HG02610 (cell line): ENCODE results near the gene LNX2.

Experiments used
- ATAC-seq: cut with Tn5 transposase; IDR thresholded peaks from one replicate; pipeline ENCODE4 v1.9.1; 2021; ENCODE audit warnings: mild to moderate bottlenecking, moderate library complexity; ENCODE audit not compliant: unreplicated experiment

LNX2 gene

DNA sequence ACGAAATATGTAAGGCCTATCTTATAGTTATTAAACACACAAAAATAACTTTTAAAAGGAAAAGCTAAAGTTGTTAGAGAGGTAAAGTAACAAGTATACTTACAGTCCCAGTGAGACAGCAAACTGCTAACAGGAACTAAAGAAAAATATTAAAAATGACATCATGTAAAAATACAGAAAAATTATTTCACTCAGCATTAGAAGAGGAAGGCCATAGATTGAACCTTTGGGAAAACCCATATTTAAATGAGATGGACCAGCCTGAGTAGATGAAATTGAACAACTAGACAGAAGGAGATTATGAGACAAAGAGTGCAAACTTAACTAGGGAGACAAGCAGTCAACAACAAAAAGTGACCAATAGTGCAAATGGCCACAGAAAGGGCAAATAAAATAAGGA lies 49.4 kb downstream of the LNX2 start:
- no peak for ATAC-seq

DNA sequence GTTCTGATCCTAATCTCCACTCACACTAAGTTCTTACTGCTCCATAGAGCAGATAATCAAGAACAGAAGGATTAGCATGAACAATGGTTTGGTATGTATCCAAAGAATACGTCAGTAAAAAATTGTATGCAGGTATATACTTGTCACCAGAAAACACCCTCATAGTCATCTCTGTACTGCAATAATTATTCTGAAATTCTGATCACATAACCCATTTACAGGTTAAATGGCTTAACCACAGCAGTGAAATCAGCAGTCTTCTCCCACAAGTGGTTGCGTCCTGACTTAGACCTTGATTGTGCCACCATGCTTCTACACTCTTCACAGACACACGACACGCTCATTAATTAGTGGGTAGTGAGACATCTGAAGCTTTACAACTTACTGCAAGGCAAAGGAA lies 50.9 kb downstream of the LNX2 start:
- ATAC-seq: peak; percentile 63

DNA sequence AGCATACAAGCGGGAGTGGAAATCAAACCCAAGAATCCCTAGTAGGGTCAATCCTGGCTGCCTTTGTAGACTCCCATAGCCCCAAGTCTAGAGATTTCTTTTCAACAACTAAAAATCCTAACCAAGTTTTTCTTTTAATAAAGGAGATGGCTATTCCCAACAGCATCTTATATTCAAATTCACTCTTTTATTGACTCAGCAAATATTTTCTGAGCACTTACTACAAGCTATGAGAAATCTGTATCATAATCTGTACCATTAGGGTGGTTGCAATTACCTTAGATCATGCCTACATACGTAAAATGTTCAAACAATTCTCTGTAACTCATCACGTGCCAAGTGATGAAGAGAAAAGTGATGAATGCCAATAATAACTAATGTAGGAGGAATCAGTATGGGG lies 54.5 kb downstream of the LNX2 start:
- no peak for ATAC-seq

DNA sequence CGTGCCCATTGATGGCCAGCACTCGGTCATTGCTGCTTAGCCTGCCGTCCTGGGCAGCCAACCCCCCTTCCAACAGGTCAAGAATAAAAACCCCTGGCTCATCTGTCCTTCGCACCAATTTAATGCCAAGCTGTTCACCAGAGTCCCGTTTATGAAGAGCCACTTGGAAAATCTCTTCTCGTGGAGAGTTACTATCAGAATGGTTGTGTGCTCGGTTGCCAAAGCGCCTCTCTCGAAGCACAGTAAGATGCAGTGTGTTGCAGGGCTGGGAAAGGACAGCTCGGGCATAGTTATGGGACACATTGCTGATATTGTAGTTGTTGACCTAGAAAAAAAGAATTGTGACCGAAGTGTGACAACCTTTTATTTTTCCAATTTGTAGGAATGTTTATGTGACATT lies 57.9 kb downstream of the LNX2 start:
- no peak for ATAC-seq

DNA sequence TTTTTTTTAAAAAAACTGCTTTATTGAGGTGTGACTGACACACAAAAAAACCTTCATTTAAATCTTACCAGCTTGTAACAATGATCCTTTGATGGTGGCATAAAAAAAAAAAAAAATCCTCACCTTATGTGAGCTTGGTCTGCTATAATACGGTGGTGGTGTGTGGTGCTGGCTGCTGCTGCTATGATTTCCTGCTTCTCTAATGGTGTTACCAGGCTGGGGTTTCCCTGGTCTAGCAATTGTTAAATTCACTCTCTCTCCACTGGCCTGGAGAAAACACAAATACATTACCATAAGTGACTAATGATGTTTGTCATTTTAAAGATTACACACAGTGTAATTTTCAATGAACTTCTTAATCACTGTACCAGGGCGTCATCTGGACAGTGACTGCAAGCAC lies 60.6 kb downstream of the LNX2 start:
- ATAC-seq: no peak

DNA sequence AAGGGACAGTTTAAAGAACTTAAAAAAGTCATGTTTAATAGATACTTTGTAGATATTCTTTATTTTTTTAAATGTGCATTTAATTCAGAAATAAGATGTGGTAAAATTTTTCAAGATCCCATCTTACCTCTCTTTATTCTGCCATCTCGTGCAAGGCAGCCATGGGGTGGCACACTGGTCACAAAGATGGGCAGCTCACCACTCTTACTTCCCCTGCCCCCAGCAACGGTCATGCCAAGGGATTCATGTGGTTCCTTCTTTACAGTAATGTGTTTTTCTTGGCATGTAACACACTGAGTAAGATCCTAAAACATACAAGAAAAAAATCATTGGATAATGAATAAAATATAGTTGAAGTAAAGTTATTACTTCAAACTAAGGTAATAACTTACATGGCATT lies 64.2 kb downstream of the LNX2 start:
- ATAC-seq: no peak

DNA sequence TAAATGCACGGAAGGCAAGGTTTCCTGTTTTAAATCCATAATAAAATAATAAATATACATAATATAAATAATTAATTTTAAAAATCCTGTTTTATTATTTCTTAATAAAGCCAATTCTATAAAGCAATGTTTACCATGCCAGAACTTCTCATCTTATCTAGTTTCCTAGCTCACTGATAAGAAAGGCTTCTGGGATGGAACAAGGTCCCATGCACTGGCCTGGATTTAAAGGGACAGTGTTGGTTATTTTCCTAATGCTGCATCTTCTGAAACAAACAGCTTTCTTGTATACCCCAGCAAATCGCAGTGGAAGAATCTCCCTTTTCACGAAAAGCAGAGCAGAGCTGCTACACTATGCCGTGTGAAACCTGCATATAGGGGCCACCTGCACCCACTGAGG lies 68.8 kb downstream of the LNX2 start:
- no peak for ATAC-seq

DNA sequence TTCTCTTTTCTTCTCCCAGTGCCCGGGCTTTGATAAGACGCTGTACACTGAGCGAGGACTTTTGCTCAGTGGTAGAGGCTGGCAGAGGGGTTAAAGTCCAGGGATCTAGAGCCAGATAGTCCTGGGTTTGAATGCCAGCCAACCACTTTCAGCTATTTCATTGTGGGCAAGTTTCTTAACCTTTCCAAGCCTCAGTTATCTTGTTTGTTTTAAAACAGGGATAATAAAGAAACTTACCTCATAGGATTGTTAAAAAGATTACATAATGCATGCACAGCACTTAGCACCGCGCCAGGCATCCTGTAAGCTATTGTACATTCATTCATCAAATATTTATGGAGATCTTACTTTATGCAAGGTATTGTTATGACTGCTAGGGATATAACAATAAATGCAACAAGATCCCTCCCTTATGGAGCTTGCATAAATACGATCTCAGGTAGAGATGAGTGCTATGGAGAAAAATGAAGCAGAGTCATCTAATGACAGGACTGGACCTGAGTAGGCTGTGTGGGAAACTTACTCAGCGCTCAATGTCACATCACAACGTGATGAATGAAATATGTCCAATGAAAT lies 70.8 kb downstream of the LNX2 start:
- no peak for ATAC-seq

DNA sequence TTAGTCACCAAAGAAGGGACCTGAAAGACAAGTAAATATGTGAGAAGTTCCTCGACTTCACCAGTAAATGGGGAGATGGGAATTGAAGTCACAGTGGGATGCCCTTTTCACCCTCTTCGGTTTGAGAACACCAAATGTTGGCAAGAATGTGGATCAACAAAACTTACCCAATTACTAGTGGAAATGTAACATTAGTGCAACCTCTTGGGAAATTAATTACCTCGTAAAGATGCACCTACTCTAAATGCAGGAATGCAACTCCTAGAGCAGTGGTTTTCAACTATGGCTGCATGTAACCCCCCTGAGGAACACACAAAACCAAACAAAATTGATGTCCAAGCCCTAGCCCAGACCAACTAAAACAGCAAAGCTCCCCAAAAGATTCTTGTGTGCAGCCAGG lies 78.1 kb downstream of the LNX2 start:
- ATAC-seq: no peak

DNA sequence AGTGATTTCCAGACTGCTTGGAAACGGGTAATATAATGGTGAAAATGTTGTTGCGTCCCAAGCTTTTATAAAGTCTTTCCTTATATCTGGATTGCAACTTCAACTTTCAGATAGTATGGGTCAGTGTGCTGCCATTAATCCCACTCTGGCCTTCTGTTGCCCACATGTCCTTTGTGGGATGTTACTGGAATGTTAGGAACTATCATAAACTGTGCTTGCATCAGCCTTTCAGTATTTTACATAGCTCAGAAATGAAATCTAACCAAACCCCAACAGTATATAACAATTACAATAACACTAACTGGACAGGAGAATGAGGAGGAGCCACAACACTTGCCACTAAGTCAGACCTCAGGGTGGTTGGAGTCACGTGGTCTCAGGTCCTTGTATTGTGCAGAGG lies 78.9 kb downstream of the LNX2 start:
- no peak for ATAC-seq

DNA sequence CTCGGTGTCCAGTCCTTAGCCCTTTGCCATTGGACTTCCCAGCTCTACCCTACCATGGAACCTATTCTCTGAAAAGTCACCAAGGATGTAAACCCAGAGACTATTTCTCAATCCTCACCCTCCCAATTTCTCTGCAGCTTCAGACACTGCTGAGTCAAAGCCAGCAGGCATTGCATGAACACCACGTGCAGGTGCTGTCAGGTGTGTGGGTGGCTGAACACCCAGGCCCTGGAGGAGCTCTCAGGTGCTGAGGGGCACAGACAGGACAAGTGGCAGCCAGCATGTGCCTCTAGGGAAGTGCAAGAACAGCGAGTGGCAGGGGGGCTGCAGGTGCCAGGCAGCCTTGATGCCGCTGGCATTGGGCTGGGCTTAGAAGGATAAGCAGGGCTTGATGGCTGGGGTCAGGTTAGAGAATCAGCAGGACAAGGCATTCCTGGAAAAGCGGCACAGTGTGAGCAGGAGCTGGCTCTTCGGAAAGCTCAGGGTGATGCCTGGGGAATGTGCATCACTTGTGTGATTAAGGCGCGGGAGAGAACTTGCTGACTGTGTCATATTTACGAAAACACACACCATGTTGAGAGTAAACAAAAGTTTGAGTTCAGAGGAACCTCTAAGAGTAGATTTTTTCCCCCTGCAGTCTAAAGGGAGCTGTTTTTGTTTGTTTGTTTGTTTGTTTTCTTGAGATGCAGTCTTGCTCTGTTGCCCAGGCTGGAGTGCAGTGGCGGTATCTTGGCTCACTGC lies 83.8 kb downstream of the LNX2 start:
- ATAC-seq: no peak

DNA sequence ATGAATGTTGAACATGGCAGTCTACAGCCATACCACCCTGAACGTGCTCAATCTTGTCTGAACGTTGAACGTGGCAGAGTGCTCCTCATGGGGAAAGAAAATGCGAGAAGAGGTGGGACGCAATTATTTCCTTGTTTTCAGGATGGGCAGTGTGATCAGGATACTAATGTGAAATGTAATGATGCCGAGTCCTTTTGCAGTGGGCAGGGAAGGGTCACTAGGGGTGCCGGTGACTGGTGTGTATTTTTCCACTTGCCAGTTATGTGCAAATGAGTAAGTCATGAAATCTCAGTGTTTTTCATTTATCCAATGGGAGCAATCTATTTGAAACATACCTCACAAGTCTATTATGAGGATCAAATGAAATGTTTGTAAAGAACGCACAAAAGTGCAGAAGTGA lies 84.8 kb downstream of the LNX2 start:
- no peak for ATAC-seq

DNA sequence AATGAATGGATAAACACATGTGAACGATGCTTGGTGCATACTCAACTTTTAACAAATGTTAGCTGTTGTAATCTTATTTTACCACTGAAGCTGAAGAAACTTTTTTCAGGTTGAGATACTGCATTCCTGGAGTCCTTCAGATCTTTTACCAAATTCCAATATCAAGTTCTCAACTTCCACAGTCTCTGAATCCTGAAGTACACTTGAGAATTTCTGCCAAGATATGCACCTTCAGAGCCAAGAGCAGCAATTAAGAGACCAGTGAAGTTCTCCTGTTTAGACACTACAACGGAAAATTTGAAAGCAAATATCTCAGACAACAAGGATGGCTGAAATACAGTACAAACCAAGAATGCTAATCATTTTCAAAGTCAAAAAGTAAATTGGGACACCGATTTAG lies 85.3 kb downstream of the LNX2 start:
- ATAC-seq: no peak

DNA sequence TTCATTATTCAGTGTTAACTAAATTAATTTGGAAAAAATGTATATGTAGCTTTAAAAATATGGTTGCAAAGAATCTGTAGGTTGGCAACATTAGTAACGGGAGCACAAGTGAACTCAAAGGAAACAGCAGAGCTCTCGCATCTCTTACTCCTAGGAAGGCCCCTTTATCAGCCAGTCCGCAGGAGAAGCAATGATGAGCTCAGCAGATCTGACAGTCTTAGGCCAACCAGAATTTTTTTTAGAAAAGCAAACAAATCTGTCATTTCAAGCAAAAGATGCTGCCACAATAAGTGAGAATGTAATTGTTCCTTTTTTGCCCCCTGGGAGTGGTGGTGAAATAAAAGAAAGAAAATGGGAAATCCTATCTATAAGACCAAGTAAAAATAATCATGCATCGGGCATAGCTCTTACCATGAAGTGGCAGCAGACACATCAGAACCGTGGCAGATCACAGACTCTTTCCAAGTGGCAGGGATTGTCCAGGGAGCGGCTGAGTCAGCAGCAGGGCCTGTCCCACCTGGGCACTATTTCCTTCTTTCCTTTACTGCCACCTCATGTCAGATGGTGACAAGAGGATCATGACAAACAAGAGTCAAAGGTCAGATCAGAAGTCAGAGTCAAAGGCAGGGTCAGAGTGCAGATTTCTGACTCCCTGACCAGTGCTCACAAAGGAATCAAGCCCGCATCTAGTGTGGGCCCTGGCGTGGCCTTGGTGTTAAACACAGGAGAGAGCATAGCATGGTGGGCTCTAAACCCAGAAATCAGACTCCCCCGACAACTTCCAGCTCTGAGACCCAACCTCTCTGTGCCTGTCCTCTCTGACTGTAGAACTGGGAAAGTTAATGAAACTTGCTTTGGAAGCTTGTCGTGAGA lies 86.0 kb downstream of the LNX2 start:
- no peak for ATAC-seq

DNA sequence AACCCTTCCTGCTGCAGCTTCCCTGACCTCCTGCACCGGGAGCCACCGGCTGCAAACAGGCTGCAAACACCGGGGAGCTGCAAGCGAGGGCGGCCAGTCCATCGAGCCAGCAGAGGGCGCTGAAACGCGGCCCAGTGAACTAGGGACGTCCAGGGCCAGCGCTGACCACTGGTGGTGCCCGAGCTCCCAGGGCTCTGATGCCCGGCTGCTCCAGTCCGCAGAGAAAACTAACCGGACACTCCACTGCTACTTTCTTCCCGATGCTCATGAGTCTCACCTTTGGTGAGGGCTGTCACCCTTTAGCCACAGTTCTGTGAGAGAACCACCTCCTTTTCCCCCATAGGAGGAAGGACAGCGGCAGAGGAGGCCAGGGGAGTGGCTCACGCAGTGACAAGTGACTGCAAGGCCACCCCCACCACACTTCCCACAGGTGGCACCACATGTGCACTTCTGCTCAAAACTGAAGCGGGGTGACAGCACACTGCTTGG lies 87.1 kb downstream of the LNX2 start:
- no peak for ATAC-seq

DNA sequence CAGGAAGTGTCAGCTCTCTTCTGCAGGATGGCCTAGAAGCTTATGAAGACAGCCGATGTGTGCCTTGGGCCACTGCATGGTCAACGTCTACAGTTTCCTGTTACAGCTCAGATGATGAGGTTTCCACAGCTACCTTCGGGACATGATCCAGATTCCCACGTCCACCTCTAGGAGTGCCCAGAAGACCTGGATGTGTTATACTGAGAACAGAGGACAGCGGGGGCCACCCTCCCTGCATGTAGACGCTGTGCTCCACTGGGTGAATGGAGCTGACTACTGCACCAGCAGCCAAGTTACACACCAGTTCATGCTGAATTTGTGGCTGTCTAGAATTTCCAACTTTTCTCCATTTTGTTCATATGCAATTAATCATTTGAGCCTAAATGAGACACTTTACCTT lies 91.4 kb downstream of the LNX2 start:
- ATAC-seq: no peak

DNA sequence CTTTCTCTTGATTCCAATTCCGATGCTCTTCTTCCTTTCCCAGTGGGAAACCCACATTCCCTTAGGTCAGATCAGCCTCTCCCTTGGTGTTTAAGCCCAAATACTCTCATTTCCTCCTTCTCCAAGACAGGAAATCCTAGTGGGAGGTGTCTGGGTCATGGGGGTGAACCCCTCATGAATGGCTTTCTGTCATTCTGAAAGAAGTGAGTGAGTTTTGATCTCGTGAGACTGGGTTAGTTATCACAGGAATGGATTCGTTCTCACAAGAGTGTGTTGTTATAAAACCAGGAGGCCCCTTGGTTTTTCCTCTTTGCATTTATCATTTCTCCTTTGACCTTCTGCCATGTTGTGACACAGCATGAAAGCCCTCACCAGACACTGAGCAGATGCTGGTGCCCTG lies 93.8 kb downstream of the LNX2 start:
- no peak for ATAC-seq

DNA sequence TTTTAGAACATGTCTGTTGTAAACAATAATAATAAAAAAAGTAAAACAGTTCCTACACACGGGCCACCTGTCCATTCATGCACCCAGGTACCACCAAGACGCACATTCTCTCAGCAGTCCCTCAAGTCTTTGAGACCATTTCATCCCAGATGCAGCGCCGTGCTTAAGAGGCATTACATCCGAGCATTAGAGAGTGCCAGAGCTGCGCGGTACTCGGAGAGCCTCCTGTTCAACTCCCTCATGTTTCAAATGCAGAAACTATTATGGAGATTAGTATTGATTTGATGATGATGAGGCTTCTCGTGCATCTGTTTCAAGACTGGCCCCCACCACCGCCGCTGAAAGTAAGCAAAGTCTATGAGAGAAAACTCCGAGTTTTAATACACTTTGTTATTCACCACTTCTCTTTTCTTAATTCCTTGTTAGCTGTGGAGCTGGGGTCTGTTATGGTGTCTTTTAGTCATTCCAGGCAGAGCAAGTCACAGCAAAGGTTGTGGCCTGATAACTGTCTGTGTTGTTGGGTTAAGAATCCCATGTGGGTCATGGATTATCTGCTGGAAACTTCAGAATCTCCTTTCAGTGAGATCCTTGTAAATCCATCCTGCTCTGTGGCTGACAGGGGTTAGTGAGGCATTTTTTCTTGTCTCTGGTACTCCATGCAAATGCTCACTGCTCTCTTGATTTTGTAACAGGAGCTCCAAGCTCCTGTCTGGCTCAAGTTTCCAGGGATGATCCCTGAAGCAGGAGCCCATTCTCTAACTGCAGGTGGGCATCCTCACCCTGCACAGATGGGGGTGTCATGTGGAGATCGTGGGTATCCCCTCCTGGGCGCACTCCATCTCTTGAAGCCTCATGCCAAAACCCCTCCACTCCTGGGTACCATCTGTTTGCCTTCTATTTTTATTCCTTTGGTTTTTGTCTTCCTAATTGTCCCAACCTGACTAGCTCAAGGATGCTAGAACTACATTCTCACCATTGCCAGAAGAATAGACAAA lies 95.1 kb downstream of the LNX2 start:
- no peak for ATAC-seq

DNA sequence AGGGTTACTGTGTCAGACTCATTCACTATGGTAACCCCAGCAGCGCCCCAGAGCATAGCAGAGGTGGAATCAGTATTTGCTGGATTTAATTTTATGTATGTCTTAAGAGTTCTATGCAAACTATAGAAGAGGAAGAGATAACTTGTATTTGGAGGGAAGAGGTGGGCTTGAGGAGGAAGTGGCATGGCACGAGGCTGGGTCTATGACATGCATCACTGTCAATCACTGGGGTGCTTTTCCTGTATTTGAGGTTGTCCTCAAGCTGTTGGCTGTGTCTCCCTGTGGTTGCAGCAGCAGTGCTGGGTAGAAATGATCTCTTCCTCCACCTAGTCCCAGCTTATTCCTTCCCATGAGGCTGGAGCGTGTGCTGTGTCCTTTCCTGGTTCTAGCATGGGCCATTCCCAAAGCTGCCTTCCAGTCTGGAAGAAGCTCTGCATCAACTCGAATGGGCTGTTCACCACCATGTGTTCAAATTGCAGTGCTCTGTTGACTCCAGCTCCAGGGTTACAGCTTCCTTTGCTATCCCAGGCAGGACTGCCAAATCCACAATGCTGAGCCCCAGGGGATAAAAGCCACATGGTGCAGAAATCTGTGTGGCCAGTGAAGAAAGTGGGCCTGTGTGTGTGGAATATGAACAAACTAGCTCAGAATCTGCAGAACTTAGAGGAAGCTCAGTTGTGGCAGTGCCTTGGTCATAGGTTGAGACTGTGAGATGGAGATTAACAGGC lies 96.8 kb downstream of the LNX2 start:
- no peak for ATAC-seq

DNA sequence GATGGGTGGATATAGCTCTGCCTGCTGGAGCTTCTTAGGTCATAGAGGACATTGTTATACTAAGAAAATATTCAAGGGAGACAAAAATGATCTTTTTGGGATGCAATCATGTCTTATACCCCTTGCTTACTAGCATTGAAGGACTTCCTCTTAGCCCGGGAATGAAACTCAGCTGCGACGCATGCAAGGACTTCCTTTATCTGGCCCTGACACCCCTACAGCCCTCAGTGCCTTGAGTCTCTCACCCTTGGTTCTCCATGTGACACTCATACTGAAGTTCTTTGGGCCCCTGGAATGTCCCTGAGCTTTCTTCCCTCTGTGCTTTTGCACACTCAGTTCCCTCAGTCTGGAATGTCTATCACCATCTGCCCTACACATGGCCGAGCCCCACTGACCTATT lies 97.5 kb downstream of the LNX2 start:
- ATAC-seq: no peak
